RWPE1 (cell line): ENCODE measurements around the gene PLA2G7.

Source experiments
- CTCF ChIA-PET: fragments of 350-600 bp; sonication (Branson Sonifier 250); formaldehyde crosslinking; extraction: SDS; loops from one replicate; lab custom pipeline; 2021; lab: Yijun Ruan, JAX
- POLR2A ChIA-PET: fragments of 400-600 bp; formaldehyde crosslinking; extraction: SDS; loops from one replicate; lab custom pipeline; 2020; ENCODE audit warnings: antibody characterized with exemption; ENCODE audit not compliant: low non-redundant PET; lab: Yijun Ruan, JAX
- DNase-seq: peaks from one replicate; pipeline ENCODE4 v3.0.0; 2012; ENCODE audit warnings: low spot score
- H3K27ac ChIP-seq: fragments of 450-650 bp; 2 replicates; pipeline ENCODE4 v1.5.1; 2017
- CTCF ChIP-seq: fragments of 450-650 bp; conservative IDR thresholded peaks from 2 replicates; pipeline ENCODE4 v1.5.1; 2017; ENCODE audit warnings: low read depth, mild to moderate bottlenecking

PLA2G7 gene

GRCh38 chr6:46690911-46691451 lies 44.2 kb downstream of the PLA2G7 start:
- DNase-seq, result no peak
- ChIA-PET CTCF (interaction anchor here (0.6 kb wide), 1 partner anchor 266 kb away, joined by 3 read pairs; no protein-coding TSS in a partner anchor), POLR2A (no interaction called here)
- no peak overlapping the region for H3K27ac ChIP-seq
- TF ChIP-seq CTCF, result no peak

- POLR2A ChIA-PET, result no interaction called here
- DNase-seq, result no peak
- H3K27ac ChIP-seq, result no peak overlapping the region
- CTCF ChIA-PET, result interaction anchor here (0.5 to 0.8 kb wide), 5 partner anchors 12 to 645 kb away, joined by 3 to 5 read pairs (median 3); no protein-coding TSS in a partner anchor
- no peak for TF ChIP-seq CTCF
Measured at GRCh38 chr6:46690141-46690755, 44.9 kb downstream of the PLA2G7 start.

GRCh38 chr6:46689657-46690056 lies 45.5 kb downstream of the PLA2G7 start:
- DNase-seq, result no peak
- no peak overlapping the region for H3K27ac ChIP-seq
- no peak for TF ChIP-seq CTCF
- ChIA-PET POLR2A (no interaction called here), CTCF (interaction anchor here (0.5 to 0.8 kb wide), 5 partner anchors 12 to 645 kb away, joined by 3 to 5 read pairs (median 3); no protein-coding TSS in a partner anchor)

GRCh38 chr6:46688966-46689335 lies 46.2 kb downstream of the PLA2G7 start:
- no peak for TF ChIP-seq CTCF
- ChIA-PET POLR2A (no interaction called here), CTCF (no interaction called here)
- H3K27ac ChIP-seq, result no peak overlapping the region
- no peak for DNase-seq

- no peak overlapping the region for H3K27ac ChIP-seq
- no peak for TF ChIP-seq CTCF
- ChIA-PET CTCF (no interaction called here), POLR2A (no interaction called here)
- no peak for DNase-seq
Measured at GRCh38 chr6:46688117-46688965, 46.8 kb downstream of the PLA2G7 start.

- TF ChIP-seq CTCF, result no peak
- H3K27ac ChIP-seq, result no peak within 1 kb of the TSS
- no peak for DNase-seq
- ChIA-PET CTCF (no interaction called here), POLR2A (no interaction called here)
Measured at GRCh38 chr6:46687619-46688097, 47.5 kb downstream of the PLA2G7 start, which contains the start of gene TDRD6. Gene TDRD6, plus strand, starts transcription at chr6:46687885. Its CDS starts 244 bp downstream, at chr6:46688129.
